ENCODE data around the gene UNC5B.

The UNC5B gene

DNA sequence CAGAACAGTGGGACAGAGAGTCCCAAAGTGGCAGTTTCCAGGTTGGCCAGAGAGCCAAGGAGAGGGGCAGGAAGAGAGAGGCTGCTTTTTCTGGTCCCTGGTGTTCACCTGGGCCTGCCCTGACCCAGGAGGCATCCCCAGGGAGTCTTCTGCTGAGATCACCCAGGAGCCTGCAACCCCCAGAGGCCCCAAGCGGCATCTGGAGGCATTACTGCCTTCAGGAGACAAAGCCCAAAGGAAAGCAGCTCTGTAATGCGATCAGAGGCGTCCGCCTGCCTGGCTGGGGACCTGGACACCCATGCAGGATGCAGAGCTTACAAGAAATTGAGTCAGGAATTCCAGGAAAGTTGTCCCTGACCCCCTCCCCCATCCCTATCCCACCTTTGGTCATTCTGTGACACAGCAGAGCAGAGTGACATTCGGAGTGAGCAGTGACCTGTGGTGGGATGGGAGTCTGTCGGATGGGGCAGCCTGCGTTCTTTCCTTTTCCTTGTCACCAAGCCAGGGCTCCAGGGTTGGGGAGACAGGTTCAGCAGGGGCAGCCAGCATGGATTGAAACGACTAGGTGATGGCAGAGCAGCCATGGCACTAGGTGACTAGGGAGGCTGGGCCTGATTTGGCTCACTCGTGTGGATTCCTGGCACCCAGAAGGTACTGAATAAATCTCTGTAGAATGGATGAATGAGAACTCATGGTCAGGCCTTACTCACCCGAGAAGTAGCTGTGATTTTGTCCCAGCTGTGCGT lies 10.4 kb downstream of the UNC5B start:
- Histone ChIP-seq H3K36me3 (ENCODE audit: insufficient read depth, low read length) (no peaks in the 10 kb centered on the region; the same call in 1 of the 2 replicates), H3K4me3 (no peak overlapping the region), H3K27ac (no peak overlapping the region), H3K9me3 (ENCODE audit: low read depth, low read length) (no peaks in the 10 kb centered on the region), H3K9ac (ENCODE audit: insufficient read length) (no peak overlapping the region)
- no peak for TF ChIP-seq EZH2 (IDR thresholded peaks at IDR 0.05)
- no peak for TF ChIP-seq POLR2AphosphoS5 (IDR thresholded peaks at IDR 0.05; ENCODE audit: borderline replicate concordance, low read depth, low read length)
- no peak for TF ChIP-seq FOXP2 (optimal IDR thresholded peaks at IDR 0.05; ENCODE audit: control extremely low read depth, extremely low read length, insufficient read depth)
- DNase-seq (ENCODE audit: low read depth, low spot score) = no peak

DNA sequence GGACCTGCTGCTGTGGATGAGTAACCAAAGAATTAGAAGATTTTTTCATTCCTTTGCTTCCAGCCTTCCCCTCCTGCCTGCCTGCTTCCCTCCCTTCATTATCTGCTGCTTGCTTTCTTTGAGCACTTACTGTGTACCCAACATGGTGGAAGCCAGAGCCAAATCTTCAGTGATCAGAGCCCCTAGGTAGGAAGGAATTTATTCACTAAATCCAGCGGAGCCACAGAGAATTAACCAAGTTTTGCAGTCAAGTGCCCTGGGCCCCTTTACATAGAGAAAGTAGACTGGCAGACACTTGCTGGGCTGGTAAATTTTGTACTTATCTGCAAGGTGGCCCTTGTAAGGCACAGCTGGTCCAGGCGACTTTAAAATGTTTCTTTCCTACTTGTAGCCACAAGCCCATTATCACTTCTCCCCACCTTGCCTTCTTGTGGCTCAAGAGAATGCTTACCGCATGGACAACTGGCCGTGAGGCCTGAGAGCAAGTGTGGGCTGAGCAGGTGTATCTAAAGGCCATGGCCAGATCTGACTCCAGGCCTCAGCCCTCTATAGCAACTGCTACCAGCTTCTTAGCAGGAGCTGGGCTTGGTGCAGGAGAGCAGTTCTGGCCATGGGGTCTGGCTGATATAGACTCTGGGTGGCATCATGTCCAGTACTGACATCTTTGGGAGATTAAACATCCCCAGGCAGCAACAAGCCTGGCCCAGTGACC lies 11.1 kb downstream of the UNC5B start:
- Histone ChIP-seq H3K9ac (ENCODE audit: insufficient read length) (no peak overlapping the region), H3K4me3 (no peak overlapping the region), H3K36me3 (ENCODE audit: insufficient read depth, low read length) (no peaks in the 10 kb centered on the region; the same call in 1 of the 2 replicates), H3K9me3 (ENCODE audit: low read depth, low read length) (no peaks in the 10 kb centered on the region), H3K27ac (no peak overlapping the region)
- DNase-seq (ENCODE audit: low read depth, low spot score) = no peak
- TF ChIP-seq FOXP2 (optimal IDR thresholded peaks at IDR 0.05; ENCODE audit: control extremely low read depth, extremely low read length, insufficient read depth) (no peak), EZH2 (IDR thresholded peaks at IDR 0.05) (no peak), POLR2AphosphoS5 (IDR thresholded peaks at IDR 0.05; ENCODE audit: borderline replicate concordance, low read depth, low read length) (no peak)

- Histone ChIP-seq H3K9ac (ENCODE audit: insufficient read length) (no peak overlapping the region), H3K27ac (no peak overlapping the region), H3K4me3 (no peak overlapping the region), H3K9me3 (ENCODE audit: low read depth, low read length) (no peaks in the 10 kb centered on the region), H3K36me3 (ENCODE audit: insufficient read depth, low read length) (no peaks in the 10 kb centered on the region; the same call in 1 of the 2 replicates)
- DNase-seq (ENCODE audit: low read depth, low spot score) = no peak
- TF ChIP-seq FOXP2 (optimal IDR thresholded peaks at IDR 0.05; ENCODE audit: control extremely low read depth, extremely low read length, insufficient read depth) (no peak), EZH2 (IDR thresholded peaks at IDR 0.05) (no peak), POLR2AphosphoS5 (IDR thresholded peaks at IDR 0.05; ENCODE audit: borderline replicate concordance, low read depth, low read length) (no peak)
Observed at GRCh38 chr10:71225291-71226058, 13.1 kb downstream of the UNC5B start.

- H3K9ac ChIP-seq (ENCODE audit: insufficient read length) = no peak overlapping the region
- no peaks in the 10 kb centered on the region; the same call in 1 of the 2 replicates for H3K36me3 ChIP-seq (ENCODE audit: insufficient read depth, low read length)
- no peak overlapping the region for H3K27ac ChIP-seq
- no peaks in the 10 kb centered on the region for H3K9me3 ChIP-seq (ENCODE audit: low read depth, low read length)
- TF ChIP-seq POLR2AphosphoS5 (IDR thresholded peaks at IDR 0.05; ENCODE audit: borderline replicate concordance, low read depth, low read length) (no peak), FOXP2 (optimal IDR thresholded peaks at IDR 0.05; ENCODE audit: control extremely low read depth, extremely low read length, insufficient read depth) (no peak), EZH2 (IDR thresholded peaks at IDR 0.05) (no peak)
- no peak overlapping the region for H3K4me3 ChIP-seq
- no peak for DNase-seq (ENCODE audit: low read depth, low spot score)
Observed at GRCh38 chr10:71228875-71229675, 16.7 kb downstream of the UNC5B start.

DNA sequence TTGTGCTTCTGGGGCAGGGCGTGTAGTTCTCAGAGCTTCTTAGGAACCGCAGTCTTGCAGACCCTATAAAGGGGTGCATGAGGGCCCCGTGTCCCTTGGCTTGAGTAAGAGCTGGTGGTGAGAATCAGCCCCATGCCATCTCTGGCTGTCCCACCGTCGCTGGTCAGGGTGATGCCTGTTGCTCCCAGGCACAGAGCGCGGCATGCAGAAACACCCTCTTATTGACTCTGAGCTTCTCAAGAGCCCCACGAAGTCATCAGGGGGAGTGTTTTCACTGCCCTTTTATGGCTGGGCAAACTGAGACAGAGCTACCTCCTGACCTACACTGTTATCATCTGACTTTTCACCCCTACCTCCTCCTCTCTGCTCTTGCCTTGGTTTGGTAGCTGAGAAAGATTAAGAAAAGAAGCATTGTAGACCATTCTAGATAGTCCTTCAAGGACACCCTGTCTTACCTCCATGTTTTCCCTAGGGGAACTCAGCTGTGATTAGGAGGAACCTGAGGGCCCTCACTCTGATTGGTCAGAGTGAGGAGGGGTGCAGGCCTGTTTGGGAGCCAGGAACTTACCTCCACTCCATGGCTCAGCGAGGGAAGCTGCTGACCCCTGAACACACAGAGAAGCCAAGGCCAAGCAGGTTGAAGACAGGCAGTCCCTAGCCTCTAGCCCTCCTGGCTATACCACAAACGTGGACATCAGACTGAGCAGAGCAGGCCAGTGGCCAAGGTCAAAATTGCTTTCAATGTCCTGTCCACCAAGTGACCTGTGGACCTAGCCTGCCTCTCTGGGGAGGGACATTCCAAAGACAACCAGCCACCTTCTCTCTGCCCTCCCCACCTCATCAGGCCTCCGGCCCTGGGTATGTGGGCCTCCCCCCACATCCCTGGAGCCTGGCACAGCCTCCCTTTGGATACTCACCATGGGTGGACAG lies 17.6 kb downstream of the UNC5B start:
- Histone ChIP-seq H3K9ac (ENCODE audit: insufficient read length) (no peak overlapping the region), H3K36me3 (ENCODE audit: insufficient read depth, low read length) (no peaks in the 10 kb centered on the region; the same call in 1 of the 2 replicates), H3K27ac (no peak overlapping the region), H3K9me3 (ENCODE audit: low read depth, low read length) (no peaks in the 10 kb centered on the region), H3K4me3 (no peak overlapping the region)
- no peak for TF ChIP-seq EZH2 (IDR thresholded peaks at IDR 0.05)
- no peak for TF ChIP-seq FOXP2 (optimal IDR thresholded peaks at IDR 0.05; ENCODE audit: control extremely low read depth, extremely low read length, insufficient read depth)
- TF ChIP-seq POLR2AphosphoS5 (IDR thresholded peaks at IDR 0.05; ENCODE audit: borderline replicate concordance, low read depth, low read length) = no peak
- DNase-seq (ENCODE audit: low read depth, low spot score) = no peak

GRCh38 chr10:71230656-71231025 lies 18.3 kb downstream of the UNC5B start:
- no peak for DNase-seq (ENCODE audit: low read depth, low spot score)
- H3K27ac ChIP-seq = no peak overlapping the region
- H3K9me3 ChIP-seq (ENCODE audit: low read depth, low read length) = no peaks in the 10 kb centered on the region
- H3K36me3 ChIP-seq (ENCODE audit: insufficient read depth, low read length) = no peaks in the 10 kb centered on the region; the same call in 1 of the 2 replicates
- no peak overlapping the region for H3K4me3 ChIP-seq
- no peak for TF ChIP-seq FOXP2 (optimal IDR thresholded peaks at IDR 0.05; ENCODE audit: control extremely low read depth, extremely low read length, insufficient read depth)
- no peak for TF ChIP-seq EZH2 (IDR thresholded peaks at IDR 0.05)
- no peak for TF ChIP-seq POLR2AphosphoS5 (IDR thresholded peaks at IDR 0.05; ENCODE audit: borderline replicate concordance, low read depth, low read length)
- H3K9ac ChIP-seq (ENCODE audit: insufficient read length) = no peak overlapping the region

DNA sequence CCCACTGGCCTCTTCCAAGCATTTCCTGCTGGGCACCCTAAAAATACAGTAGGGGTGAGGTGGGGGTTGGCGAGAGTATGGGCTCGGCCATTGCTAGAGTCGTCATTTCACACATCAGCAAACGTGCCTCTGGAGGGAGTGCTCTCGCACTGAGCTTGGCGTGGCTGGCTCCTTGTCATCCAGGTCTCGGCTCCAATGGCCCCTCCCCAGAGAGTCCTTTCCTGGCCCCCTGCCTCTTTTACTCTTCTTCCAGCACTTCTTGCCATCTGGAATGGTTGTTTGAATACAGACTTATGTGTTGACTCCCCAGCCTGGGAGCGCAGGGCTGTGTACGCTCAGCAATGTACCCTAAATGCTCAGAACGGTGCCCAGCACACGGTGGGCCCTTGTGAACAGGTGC lies 18.8 kb downstream of the UNC5B start:
- H3K4me3 ChIP-seq = no peak overlapping the region
- TF ChIP-seq POLR2AphosphoS5 (IDR thresholded peaks at IDR 0.05; ENCODE audit: borderline replicate concordance, low read depth, low read length) (no peak), FOXP2 (optimal IDR thresholded peaks at IDR 0.05; ENCODE audit: control extremely low read depth, extremely low read length, insufficient read depth) (no peak), EZH2 (IDR thresholded peaks at IDR 0.05) (no peak)
- H3K9ac ChIP-seq (ENCODE audit: insufficient read length) = no peak overlapping the region
- H3K27ac ChIP-seq = no peak overlapping the region
- DNase-seq (ENCODE audit: low read depth, low spot score) = no peak
- H3K9me3 ChIP-seq (ENCODE audit: low read depth, low read length) = no peaks in the 10 kb centered on the region
- no peaks in the 10 kb centered on the region for H3K36me3 ChIP-seq (ENCODE audit: insufficient read depth, low read length)
